ENCODE measurements around the gene LEKR1.

The LEKR1 gene

DNA sequence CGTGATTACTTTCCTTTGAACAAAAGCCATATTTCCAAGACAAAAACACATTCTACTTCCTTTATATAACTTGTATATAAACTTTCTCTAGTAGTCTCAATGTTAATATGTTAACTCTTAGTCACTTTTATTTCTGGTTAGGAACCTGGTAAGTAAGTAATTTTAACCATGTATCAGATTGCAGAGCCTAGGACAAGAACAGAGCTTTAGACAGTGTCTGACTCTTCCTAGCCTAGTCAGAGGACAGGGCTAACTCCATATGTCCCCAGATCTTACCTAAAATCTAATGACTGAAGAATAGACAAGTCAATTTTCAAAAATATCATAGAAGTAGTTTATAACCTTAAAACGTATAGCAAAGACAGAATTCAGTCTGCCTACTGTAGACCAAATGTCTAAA, 8.3 kb downstream of the LEKR1 start:
- no peak for DNase-seq (ENCODE audit: low spot score)
- in situ Hi-C loops (cut with MboI; ENCODE audit: low pct_unique_long_range_greater_than_20kb, low sequenced_read_pairs, unreplicated experiment), result no loop called here
- TF ChIP-seq, protein P1, sequence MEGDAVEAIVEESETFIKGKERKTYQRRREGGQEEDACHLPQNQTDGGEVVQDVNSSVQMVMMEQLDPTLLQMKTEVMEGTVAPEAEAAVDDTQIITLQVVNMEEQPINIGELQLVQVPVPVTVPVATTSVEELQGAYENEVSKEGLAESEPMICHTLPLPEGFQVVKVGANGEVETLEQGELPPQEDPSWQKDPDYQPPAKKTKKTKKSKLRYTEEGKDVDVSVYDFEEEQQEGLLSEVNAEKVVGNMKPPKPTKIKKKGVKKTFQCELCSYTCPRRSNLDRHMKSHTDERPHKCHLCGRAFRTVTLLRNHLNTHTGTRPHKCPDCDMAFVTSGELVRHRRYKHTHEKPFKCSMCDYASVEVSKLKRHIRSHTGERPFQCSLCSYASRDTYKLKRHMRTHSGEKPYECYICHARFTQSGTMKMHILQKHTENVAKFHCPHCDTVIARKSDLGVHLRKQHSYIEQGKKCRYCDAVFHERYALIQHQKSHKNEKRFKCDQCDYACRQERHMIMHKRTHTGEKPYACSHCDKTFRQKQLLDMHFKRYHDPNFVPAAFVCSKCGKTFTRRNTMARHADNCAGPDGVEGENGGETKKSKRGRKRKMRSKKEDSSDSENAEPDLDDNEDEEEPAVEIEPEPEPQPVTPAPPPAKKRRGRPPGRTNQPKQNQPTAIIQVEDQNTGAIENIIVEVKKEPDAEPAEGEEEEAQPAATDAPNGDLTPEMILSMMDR (IDR thresholded peaks at IDR 0.05; ENCODE audit: extremely low read depth, insufficient read depth, missing control alignments), result no peak

DNA sequence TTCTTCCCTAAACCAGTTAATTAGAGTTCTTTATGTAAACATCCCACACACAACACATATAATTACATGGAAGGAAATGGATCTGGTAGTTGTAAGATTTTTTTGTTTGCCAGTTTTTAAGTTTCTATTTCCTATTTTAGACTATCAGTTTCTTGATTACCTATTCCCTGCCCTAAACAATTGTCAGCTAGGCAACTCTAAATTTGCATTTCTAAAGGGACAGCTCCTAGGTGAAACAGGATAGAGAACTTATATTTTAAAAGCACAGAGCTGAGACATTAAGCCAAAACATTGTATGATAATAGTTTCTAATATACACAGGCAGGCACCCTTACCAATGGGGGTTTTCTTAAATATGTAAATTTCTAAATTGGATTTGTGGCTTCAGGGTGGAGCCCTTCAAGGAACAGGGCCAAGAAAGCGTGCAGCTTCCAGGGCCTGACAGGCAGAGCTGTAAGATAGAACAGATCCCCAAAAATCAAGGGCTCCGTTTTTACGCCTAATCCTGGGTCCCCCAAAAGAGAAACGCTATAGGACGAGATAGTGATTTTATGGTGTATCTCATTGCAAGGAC, 8.9 kb downstream of the LEKR1 start:
- no peak for DNase-seq (ENCODE audit: low spot score)
- TF ChIP-seq, protein P1 (IDR thresholded peaks at IDR 0.05; ENCODE audit: extremely low read depth, insufficient read depth, missing control alignments), result no peak
- in situ Hi-C loops (cut with MboI; ENCODE audit: low pct_unique_long_range_greater_than_20kb, low sequenced_read_pairs, unreplicated experiment), result no loop called here

DNA sequence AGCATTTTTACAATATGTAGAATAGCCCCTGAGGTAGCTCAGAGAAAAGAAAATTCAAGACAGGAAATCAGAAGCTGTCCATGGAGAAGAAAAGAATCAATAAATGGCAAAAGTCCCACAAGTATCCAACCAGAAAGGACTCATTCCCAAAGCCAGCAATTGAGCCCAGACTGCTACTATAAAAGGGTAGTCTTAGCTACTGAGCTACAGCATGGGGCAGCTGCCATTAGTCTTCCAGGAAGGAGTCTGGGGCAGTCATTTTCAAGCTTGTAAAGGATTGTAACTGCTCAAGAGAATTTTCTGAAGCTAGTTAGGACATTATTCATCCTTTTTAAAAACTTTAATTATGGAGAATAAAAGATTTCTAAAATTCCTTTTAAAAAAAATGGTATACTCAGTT, 10.5 kb downstream of the LEKR1 start:
- in situ Hi-C loops (cut with MboI; ENCODE audit: low pct_unique_long_range_greater_than_20kb, low sequenced_read_pairs, unreplicated experiment), result no loop called here
- DNase-seq (ENCODE audit: low spot score), result no peak
- TF ChIP-seq, protein P1 (IDR thresholded peaks at IDR 0.05; ENCODE audit: extremely low read depth, insufficient read depth, missing control alignments), result no peak

DNA sequence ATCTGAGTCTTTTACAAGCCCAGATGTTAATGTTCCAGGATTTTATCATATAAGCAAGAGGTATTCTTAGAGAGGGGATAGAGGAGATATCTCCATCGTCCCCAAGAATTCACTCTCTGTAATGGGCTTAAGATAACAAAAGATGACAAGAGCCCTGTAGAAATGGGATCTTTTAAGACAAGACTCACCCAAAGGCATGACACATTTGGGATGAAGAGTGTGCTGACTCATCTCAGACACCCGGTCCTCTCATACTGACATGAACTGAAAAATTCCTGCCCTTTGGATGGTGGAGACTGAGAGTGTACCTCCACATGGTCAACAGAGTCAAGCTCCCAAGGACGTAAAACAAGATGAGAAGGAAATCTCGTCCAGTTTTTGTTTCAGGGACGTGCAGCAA, 11.0 kb downstream of the LEKR1 start:
- no peak for DNase-seq (ENCODE audit: low spot score)
- TF ChIP-seq, protein P1 (IDR thresholded peaks at IDR 0.05; ENCODE audit: extremely low read depth, insufficient read depth, missing control alignments), result no peak
- in situ Hi-C loops (cut with MboI; ENCODE audit: low pct_unique_long_range_greater_than_20kb, low sequenced_read_pairs, unreplicated experiment), result no loop called here

DNA sequence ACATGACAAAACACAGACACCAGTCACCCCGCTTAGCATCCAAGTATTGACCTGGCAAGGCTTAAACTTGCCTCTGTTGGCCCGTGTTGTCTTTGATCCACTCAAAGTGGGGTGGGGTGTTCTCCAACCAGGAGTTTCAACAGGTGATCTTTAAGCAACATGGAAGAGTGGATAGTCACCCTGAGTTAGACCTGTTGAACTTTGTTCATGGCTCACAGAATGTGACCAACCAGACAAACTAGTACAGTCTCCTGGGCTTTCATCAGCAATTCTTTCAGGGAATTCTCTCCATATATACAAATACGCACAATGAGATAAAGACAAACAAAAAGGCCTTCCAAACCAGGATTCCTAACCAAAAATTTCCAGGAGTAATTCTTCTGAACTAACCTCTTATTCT, 11.9 kb downstream of the LEKR1 start:
- DNase-seq (ENCODE audit: low spot score), result no peak
- in situ Hi-C loops (cut with MboI; ENCODE audit: low pct_unique_long_range_greater_than_20kb, low sequenced_read_pairs, unreplicated experiment), result no loop called here
- TF ChIP-seq, protein P1 (IDR thresholded peaks at IDR 0.05; ENCODE audit: extremely low read depth, insufficient read depth, missing control alignments), result no peak

DNA sequence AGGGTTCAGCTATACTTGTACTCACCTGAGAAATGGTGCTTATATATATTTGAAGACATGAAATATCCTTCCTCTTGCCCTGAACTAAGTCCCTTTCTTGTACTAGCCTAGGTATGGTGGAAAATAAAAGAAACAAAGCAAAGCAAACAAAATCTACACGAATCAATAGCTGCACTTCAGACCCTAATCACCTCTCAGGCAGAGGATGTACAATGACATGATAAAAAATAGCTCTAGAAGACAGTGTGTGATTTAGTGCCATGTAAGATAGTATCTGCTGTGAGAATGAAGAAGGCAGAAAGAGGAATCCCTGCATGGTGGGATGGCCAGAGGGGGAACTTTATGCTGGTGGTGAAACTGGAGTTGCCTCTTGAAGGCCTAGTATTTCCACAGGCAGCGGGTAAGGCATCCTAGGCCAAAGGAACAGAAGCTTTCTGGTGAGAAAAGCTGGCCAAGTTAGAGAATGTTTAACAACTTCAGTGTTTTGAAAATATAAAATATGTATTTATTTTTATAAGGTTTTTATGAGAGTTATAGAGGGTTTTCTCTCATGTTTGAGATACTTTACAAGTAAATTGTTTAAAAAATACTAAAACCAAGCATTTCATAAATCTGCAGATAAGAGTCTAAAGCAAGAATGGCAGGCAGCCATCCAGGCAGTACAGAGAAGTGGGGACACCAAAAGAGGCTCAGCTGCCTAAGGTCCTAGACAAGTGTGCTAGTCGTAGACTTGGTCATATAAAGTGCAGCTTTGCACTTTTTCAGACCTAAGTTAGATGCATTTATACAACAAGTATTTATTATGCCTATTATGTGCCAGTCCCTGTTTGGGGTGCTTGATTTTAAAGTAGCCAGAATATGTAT, 14.9 kb downstream of the LEKR1 start:
- DNase-seq (ENCODE audit: low spot score), result no peak

More for the DNA sequence above, 14.9 kb downstream of the LEKR1 start:
- in situ Hi-C loops (cut with MboI; ENCODE audit: low pct_unique_long_range_greater_than_20kb, low sequenced_read_pairs, unreplicated experiment), result no loop called here
- TF ChIP-seq, protein P1 (IDR thresholded peaks at IDR 0.05; ENCODE audit: extremely low read depth, insufficient read depth, missing control alignments), result no peak

All from GM13977 (cell line).